GM12865 (cell line): ENCODE data around the gene CFD.

Experiments used
- DNase-seq: peaks from one replicate; pipeline ENCODE4 v3.0.0; 2010; ENCODE audit warnings: low read depth
- H3K4me3 ChIP-seq: 2 replicates; pipeline ENCODE4 v1.5.1; 2011; ENCODE audit warnings: mild to moderate bottlenecking, low read depth, low read length, control low read depth
- TF ChIP-seq, protein P1 (sequence below): IDR thresholded peaks from 2 replicates; pipeline ENCODE4 v1.5.1; 2011; ENCODE audit warnings: low read length, control low read depth, low read depth, inconsistent platforms; ENCODE audit not compliant: insufficient read depth; ENCODE audit errors: missing control alignments

The CFD gene

DNA sequence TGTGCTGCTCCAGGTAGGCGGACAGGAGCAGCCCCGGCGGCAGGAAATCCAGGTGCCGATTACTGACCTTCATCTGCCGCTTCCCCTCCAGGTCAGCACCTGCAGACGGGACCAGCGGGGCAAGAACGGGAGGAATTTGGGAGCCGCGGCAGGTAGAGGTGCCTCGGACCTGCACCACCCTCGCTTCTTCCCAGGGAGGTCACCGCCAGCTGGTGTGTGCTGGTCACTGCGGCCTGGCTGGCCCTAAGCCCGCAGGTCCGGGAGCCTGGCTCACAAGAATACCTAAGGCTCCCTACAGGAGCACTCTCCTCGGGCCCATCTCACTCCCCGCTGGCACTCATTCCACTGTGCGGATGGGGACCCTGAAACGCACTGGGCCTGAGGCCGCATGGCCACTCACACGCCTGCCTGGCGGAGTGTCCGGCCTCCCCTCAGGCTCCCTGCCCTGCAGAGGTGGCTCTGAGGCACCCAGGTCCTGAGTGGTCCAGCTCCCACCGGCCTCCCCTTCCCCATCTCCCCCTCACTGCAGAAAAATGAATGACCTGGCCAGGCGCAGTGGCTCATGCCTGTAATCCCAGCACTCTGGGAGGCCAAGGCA is 38.1 kb downstream of the CFD start:
- no peak for DNase-seq
- H3K4me3 ChIP-seq, result no peak overlapping the region
- TF ChIP-seq, protein P1, sequence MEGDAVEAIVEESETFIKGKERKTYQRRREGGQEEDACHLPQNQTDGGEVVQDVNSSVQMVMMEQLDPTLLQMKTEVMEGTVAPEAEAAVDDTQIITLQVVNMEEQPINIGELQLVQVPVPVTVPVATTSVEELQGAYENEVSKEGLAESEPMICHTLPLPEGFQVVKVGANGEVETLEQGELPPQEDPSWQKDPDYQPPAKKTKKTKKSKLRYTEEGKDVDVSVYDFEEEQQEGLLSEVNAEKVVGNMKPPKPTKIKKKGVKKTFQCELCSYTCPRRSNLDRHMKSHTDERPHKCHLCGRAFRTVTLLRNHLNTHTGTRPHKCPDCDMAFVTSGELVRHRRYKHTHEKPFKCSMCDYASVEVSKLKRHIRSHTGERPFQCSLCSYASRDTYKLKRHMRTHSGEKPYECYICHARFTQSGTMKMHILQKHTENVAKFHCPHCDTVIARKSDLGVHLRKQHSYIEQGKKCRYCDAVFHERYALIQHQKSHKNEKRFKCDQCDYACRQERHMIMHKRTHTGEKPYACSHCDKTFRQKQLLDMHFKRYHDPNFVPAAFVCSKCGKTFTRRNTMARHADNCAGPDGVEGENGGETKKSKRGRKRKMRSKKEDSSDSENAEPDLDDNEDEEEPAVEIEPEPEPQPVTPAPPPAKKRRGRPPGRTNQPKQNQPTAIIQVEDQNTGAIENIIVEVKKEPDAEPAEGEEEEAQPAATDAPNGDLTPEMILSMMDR, result no peak

DNA sequence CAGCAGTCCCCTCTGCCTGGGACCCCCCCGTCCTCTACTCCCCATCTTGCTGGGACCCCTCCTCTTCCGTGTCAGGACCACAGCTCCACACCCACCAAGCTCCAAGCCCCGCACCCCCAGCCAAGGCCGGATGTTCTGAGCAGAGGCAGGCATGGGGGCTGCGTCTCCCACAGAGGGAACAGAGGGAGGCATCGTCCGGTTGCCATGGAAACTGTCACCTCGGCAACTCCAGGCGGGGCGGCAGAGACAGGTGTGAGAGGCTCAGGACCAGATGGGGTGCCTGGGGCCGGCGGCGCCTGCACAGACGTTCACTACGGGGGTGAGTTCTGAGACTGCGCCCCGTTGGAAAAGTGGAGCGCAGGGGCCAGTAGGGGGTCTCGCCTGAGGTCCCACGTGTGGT is 39.2 kb downstream of the CFD start:
- TF ChIP-seq, protein P1, result no peak
- no peak overlapping the region for H3K4me3 ChIP-seq
- peak; percentile 80 for DNase-seq

DNA sequence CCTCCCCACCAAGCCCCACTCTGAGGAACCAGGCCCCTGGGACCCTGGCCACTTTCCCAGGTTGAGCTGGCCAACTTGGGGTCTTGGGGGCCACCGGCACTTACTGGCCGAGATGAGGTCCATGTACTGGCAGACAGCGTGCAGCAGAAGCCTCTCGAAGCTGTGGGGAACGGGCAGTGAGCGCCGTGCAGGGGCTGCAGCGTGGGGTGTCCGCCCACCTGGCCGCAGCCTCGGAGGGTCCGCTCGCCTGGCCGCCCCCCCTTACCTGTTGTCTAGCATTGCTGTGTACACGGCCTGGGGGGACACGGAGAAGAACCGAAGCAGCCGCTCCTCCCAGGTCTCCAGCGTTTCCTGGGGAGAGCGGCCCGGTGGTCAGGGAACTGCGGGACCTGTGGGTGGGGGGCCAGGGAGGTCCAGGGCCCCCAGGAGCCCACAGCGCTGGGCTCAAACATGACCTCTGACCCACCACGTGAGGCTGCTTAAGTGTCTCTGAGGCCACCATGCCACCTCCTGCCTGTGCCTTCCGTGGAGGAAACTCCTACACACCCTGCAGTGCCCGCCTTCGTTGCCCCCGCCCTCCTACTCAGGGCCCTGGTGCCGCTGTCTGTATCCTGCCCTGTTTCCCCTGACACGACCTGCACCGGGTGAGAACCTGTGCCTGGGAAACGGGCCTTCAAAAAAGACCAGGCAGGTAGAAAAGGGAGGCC is 40.0 kb downstream of the CFD start:
- H3K4me3 ChIP-seq, result no peak overlapping the region
- TF ChIP-seq, protein P1, result no peak
- DNase-seq, result no peak

DNA sequence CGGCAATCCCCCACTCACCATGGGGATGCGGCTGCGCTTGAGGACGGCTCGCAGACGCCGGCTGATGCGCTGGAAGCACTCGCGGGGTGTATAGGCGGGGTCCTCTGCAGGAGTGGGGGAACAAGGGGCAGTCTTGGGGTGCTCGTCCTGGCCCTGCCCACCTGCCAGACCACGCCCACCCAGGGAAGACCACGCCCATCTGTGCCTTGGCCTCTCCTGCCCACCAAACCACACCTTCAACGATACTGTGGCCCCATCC is 40.5 kb downstream of the CFD start:
- DNase-seq, result no peak
- TF ChIP-seq, protein P1, result no peak
- no peak overlapping the region for H3K4me3 ChIP-seq

DNA sequence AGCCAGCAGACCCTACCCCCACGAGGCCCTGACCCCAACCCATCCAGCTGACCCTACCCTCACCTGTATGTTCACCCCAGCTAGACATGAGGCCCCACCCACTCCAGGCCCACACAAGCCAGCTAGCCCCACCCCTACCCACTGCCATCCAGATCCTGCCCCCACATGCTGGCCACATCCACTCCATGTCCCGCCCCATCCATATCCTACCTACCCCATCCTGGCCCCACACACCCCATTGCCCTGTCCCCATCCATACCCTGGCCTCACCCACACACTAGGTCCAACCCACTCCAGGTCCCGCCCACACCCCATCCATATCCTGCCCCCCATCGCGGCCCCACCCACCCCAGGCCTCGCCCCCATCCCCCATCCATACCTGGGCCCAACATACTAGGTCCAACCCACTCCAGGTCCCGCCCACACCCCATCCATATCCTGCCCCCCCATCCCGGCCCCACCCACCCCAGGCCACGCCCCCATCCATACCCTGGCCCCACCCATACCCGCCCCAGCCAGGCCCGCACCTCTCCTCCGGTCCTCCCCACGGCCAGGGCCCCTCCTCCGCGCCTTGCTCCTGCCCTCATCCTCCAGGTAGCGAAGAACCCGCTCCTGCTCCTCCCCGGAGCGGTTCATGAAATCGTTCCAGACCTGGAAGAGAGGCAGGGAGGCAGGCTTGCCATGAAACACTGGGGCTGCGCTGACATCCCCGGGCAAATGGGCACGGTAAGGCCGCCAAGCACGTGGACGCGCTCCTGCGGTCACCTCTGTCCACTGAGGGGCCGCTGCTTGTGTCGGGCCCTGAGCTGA is 41.0 kb downstream of the CFD start:
- no peak for DNase-seq
- TF ChIP-seq, protein P1, result no peak
- H3K4me3 ChIP-seq, result no peak overlapping the region

DNA sequence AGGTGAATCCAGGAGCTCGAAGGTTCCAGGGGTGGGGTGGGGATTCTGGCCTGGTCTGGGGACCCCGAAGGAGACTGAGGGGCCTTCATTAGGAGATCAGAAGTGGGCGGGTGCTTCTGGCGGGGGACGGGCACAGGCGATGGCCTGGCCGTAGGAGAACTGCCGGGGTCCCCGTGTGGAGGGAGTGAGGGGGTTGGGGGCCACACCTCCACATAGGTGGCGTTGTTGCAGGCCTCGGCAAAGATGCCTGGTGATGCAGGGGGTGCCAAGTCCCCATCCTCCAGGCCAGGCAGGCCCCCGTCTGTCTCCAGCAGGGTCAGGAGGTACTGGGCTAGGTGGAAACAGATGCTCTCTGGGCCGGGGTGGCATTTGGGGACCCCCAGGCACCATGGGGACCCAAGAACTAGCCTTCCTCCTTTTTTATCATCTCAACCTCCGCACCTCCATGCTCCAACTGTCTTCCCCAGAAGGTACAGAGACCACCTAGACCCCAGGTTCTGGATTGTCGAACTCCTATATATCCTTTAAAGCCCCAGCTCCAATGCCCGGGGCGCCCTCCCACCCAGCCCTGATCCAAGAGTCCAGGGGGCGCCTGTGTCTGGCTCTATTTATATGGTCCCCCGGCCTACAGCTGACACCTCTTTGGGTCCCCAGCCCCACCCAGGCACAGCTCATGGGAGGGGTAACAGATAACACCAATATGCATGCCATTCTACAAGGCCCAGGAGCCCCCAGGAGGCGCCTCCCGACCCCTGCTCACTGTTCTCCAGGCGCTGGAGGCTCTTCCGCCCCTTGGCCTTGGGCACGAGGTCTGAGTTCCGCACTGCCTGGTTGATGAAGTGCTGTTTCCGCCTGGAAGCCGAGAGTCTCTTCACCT is 42.0 kb downstream of the CFD start:
- TF ChIP-seq, protein P1, result no peak
- DNase-seq, result no peak
- H3K4me3 ChIP-seq, result no peak overlapping the region
